Stomach (tissue), 9 donors: ENCODE results near the gene PPDPF. TPM values are rescaled to one million over a fixed set of nuclear protein-coding genes. Genes with fewer than 3 reads are reported as not detected.

Source experiments
- DNase-seq, 2 donors: peaks; one replicate each; pipeline versions ENCODE4 v3.0.0 to v3.0.0-alpha.2; 2013 to 2019
- H3K27ac ChIP-seq, 5 donors: fragments of 200-600 bp in 4 of 5; sonication (generic) in 4 of 5; one replicate each; pipeline ENCODE4 v1.5.1; 2013 to 2019; ENCODE audit warnings: mild to moderate bottlenecking in 1 of 5, moderate library complexity in 1 of 5
- H3K27me3 ChIP-seq, 3 donors: fragments of 200-600 bp; sonication (generic); one replicate each; pipeline ENCODE4 v1.5.1; 2017 to 2019; ENCODE audit warnings: mixed run types in 1 of 3
- H3K36me3 ChIP-seq, 4 donors: fragments of 200-600 bp; sonication (generic); 1 replicate in 3 of 4; 2 replicates in 1 of 4; pipeline ENCODE4 v1.5.1; 2016 to 2019
- H3K4me1 ChIP-seq, 4 donors: fragments of 200-600 bp; sonication (generic); one replicate each; pipeline ENCODE4 v1.5.1; 2016 to 2019
- H3K4me3 ChIP-seq, 4 donors: fragments of 200-600 bp; sonication (generic) in 3 of 4; one replicate each; pipeline ENCODE4 v1.5.1; 2016 to 2019; ENCODE audit warnings: mild to moderate bottlenecking in 1 of 4
- H3K9me3 ChIP-seq, 4 donors: fragments of 200-600 bp; sonication (generic); one replicate each; pipeline ENCODE4 v1.5.1; 2016 to 2019
- EP300 ChIP-seq: sonication (generic); formaldehyde crosslinking; IDR thresholded peaks from one replicate; pipeline ENCODE4 v1.6.1; 2017; ENCODE audit warnings: antibody characterized with exemption
- POLR2A ChIP-seq, 4 donors: fragments of 450-650 bp; IDR thresholded peaks; one replicate each; pipeline ENCODE4 v1.6.1; 2016; ENCODE audit warnings: antibody characterized with exemption in 4 of 4, control low read depth in 2 of 4, mild to moderate bottlenecking in 1 of 4, moderate library complexity in 1 of 4
- POLR2AphosphoS5 ChIP-seq, 3 donors: sonication (generic); formaldehyde crosslinking; IDR thresholded peaks; one replicate each; pipeline ENCODE4 v1.6.1; 2016; ENCODE audit warnings: antibody characterized with exemption in 3 of 3
- WGBS, 5 donors: extraction: QIAGEN DNeasy Blood & Tissue Kit in 3 of 5; methylation state at CpG; one replicate each; pipeline versions ENCODE4 v1.1.5 to v1.1.7; 2013 to 2018; 5-methylcytosine and 5-hydroxymethylcytosine counted together
- intact Hi-C: fragments of 100-400 bp; cut with DNase I; formaldehyde crosslinking; loops from one replicate; pipeline ENCODE4 v1.15.1; 2023; ENCODE audit warnings: low total_unique reads
- polyA plus RNA-seq, 3 donors: library from polyadenylated mRNA; stranded (reverse); fragments of 200-250 nt; gene quantifications; one replicate each; pipeline ENCODE4 v1.2.3, GENCODE V29; 2013
- total RNA-seq, 5 donors: library from RNA; depleted of rRNA; stranded (reverse); fragments of >200 nt; gene quantifications; one replicate each; pipeline versions ENCODE4 v1.1.0 to v1.2.3, GENCODE V29; 2014 to 2016
- TF ChIP-seq, protein P1 (sequence below), 7 experiments: fragments of 450-650 bp in 4 of 7; fragments of 200-600 bp in 3 of 7; sonication (generic) in 3 of 7; IDR thresholded peaks; one replicate each; pipeline ENCODE4 v1.5.1; 2016 to 2019; ENCODE audit warnings: antibody characterized with exemption in 7 of 7, control low read depth in 2 of 7, mild to moderate bottlenecking in 1 of 7
- donor health status: healthy with polysubstance abuse.
- donor health status: Bipolar disorder and iron deficiency.
- donor health status: healthy.

The PPDPF gene
- total and polyA plus RNA-seq, 8 donors = 1.8 to 756 (median 195) TPM

DNA sequence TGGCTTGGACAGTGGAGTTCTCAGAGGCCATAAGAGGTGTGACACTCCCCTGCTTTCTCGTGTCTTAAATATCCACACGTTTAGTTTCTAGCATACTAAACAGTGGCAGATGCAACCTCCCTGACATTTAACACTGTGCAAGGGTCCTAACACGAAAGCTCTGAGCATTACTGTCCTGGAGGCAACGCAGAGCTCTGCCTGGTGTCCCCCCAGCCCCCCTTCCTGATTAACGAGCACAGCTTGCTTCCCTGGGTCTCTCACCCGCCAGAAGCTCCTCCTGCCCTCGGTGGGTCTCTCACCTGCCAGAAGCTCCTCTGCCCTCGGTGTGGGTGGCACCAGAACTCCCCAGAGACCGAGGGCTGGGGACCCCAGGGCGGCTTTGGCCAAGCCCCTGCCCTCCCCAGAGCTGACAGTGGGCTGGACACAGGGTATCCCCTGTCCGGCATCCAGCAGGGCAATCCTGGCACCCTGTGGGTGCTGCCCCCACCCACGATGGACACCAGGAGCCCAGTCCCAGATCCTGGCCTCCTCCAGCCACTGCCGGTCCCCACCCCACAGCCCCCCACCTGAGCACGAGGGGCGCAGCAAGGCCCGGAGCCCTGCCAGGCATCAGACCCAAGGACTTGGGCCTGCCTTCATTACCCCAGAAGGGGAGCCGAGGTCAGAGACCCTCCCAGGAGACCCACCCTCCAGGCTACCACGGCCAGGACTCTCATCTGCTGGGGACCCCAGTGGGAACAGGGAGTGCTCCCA, 35.7 kb upstream of the PPDPF start:
- WGBS, 5 donors = 40 to 66% (median 59%) methylated on average over 12 to 18 of the region's 18 CpGs
- peaks cover 9 to 100% (median 57%) of the 10 kb centered on the region in 3 donors for H3K27me3 ChIP-seq
- intact Hi-C loops = no loop called here
- TF ChIP-seq POLR2A (IDR thresholded peaks at IDR 0.05) (no peak), POLR2AphosphoS5 (IDR thresholded peaks at IDR 0.05) (no peak), EP300 (no peak)
- TF ChIP-seq, protein P1, sequence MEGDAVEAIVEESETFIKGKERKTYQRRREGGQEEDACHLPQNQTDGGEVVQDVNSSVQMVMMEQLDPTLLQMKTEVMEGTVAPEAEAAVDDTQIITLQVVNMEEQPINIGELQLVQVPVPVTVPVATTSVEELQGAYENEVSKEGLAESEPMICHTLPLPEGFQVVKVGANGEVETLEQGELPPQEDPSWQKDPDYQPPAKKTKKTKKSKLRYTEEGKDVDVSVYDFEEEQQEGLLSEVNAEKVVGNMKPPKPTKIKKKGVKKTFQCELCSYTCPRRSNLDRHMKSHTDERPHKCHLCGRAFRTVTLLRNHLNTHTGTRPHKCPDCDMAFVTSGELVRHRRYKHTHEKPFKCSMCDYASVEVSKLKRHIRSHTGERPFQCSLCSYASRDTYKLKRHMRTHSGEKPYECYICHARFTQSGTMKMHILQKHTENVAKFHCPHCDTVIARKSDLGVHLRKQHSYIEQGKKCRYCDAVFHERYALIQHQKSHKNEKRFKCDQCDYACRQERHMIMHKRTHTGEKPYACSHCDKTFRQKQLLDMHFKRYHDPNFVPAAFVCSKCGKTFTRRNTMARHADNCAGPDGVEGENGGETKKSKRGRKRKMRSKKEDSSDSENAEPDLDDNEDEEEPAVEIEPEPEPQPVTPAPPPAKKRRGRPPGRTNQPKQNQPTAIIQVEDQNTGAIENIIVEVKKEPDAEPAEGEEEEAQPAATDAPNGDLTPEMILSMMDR (IDR thresholded peaks at IDR 0.05) = no peak
- peaks cover 0 to 16% (median 7%) of the 10 kb centered on the region in 4 donors for H3K4me1 ChIP-seq
- H3K36me3 ChIP-seq = no peaks in the 10 kb centered on the region
- H3K9me3 ChIP-seq = peaks cover 0 to 6% (median 5%) of the 10 kb centered on the region in 4 donors
- DNase-seq = no peak
- no peak overlapping the region for H3K4me3 ChIP-seq
- H3K27ac ChIP-seq = no peak overlapping the region

DNA sequence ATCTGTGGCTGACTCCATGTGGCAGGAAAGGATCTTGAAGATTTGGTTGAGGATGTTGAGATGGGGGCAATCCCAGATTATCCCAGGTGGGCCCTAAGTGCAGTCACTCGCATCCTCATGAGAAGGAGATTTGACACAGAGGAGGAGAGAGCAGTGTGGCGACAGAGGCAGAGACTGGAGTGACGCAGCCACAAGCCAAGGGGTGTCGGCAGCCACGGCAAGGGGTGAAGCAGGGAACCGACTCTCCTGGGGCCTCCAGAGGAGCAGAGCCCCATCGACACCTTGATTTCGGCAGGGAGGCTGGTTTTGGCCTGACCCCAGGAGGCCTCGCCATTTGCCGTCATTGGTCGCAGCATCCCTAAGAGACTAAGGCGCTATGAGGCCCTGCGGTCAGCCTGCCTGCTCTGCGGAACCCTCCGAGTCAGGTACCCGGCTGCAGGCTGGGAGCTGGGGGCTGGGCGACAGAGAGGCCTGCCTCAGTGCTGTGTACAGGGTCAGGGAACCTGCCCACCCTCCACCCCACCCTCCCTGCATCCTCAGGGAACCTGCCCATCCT, 34.2 kb upstream of the PPDPF start:
- Histone ChIP-seq H3K4me3 (no peak overlapping the region), H3K36me3 (peaks cover 0 to 3% (median 0%) of the 10 kb centered on the region in 4 donors), H3K9me3 (peaks cover 0 to 6% (median 5%) of the 10 kb centered on the region in 4 donors), H3K4me1 (peaks cover 0 to 16% (median 7%) of the 10 kb centered on the region in 4 donors), H3K27me3 (peaks cover 9 to 100% (median 57%) of the 10 kb centered on the region in 3 donors), H3K27ac (no peak overlapping the region)
- no peak for TF ChIP-seq POLR2A (IDR thresholded peaks at IDR 0.05)
- no peak for TF ChIP-seq EP300
- TF ChIP-seq POLR2AphosphoS5 (IDR thresholded peaks at IDR 0.05) = no peak
- TF ChIP-seq, protein P1 (IDR thresholded peaks at IDR 0.05) = no peak
- intact Hi-C loops = no loop called here
- no peak for DNase-seq
- WGBS, 5 donors = 87 to 92% (median 89%) methylated on average over 15 to 17 of the region's 17 CpGs

DNA sequence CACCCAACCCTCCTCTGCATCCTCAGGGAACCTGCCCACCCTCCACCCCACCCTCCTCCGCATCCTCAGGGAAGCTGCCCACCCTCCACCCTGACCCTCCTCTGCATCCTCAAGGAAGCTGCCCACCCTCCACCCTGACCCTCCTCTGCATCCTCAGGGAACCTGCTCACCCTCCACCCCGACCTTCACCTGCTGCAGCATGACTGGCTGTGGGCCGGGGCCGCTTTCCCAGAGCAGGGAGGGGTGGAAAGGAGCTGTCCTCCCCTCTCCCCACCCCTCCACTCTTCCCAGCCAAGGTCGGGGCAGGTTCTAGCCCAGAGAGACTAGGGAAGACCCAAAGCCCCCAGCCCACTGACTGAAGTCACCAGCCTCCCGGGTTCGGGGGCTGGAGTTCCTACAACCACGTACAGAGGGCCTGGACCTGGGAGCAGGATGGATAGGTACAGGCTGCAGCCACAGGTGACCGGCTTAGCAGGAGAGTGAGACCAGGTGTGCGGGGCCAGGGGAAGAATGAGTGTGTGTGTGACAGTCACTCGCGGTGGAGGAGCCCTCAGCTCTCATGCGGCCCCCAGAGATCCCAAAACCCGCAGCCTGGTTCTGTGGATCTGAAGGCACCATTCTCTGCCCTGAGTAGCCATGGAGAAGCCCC, 33.3 kb upstream of the PPDPF start:
- WGBS, 5 donors = 33 to 53% (median 45%) methylated on average over 9 to 14 of the region's 14 CpGs
- TF ChIP-seq, protein P1 (IDR thresholded peaks at IDR 0.05) = no peak
- no peak for TF ChIP-seq EP300
- intact Hi-C loops = no loop called here
- H3K36me3 ChIP-seq = peaks cover 0 to 4% (median 0%) of the 10 kb centered on the region in 4 donors
- peaks cover 9 to 95% (median 51%) of the 10 kb centered on the region in 3 donors for H3K27me3 ChIP-seq
- H3K4me3 ChIP-seq = no peak overlapping the region
- peaks cover 0 to 16% (median 7%) of the 10 kb centered on the region in 4 donors for H3K4me1 ChIP-seq
- no peak for DNase-seq
- H3K9me3 ChIP-seq = peaks cover 0 to 6% (median 5%) of the 10 kb centered on the region in 4 donors
- no peak overlapping the region for H3K27ac ChIP-seq

DNA sequence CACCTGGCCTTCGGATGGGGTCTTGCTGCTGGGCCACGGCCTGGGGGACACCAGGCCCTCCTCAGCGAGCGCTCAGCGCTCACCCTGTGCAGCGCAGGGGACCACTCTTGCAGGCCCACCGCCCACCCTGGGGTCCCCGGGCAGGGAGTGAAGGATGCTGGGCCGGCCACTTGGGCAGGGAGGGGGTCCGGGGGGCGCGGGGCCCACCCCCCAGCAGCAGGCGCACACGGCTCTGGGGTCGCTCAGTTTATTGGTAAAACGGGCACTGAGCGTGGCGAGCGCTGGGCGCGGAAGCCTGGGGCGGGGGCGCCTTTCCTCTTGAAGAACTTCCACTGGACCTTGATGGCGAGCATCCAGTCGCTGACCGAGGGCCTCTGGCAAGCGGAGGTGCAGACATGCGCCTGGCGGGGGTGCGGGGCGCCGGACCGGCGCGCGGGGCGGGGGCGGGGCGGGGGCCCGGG, 32.8 kb upstream of the PPDPF start:
- peaks cover 0 to 6% (median 5%) of the 10 kb centered on the region in 4 donors for H3K9me3 ChIP-seq
- peaks cover 9 to 89% (median 45%) of the 10 kb centered on the region in 3 donors for H3K27me3 ChIP-seq
- 16 to 30% (median 18%) methylated on average over 2 to 38 of the region's 40 CpGs for WGBS, 5 donors
- intact Hi-C loops = no loop called here
- no peak overlapping the region for H3K4me3 ChIP-seq
- H3K36me3 ChIP-seq = peaks cover 0 to 4% (median 0%) of the 10 kb centered on the region in 4 donors
- peaks cover 0 to 16% (median 7%) of the 10 kb centered on the region in 4 donors for H3K4me1 ChIP-seq
- no peak overlapping the region for H3K27ac ChIP-seq
- no peak for TF ChIP-seq POLR2AphosphoS5 (IDR thresholded peaks at IDR 0.05)
- TF ChIP-seq POLR2A (IDR thresholded peaks at IDR 0.05) = no peak
- TF ChIP-seq, protein P1 (IDR thresholded peaks at IDR 0.05) = no peak
- no peak for TF ChIP-seq EP300
- DNase-seq = no peak
